Mucosa of descending colon (tissue), 3 donors: Measurements from ENCODE around the gene AK9. TPM values are rescaled to one million over a fixed set of nuclear protein-coding genes. Genes with fewer than 3 reads are reported as not detected.

Source experiments
- ATAC-seq: fragments of 200-7000 bp; cut with Tn5 transposase; one replicate; pipeline ENCODE4 v1.9.1; 2020; ENCODE audit warnings: mild to moderate bottlenecking, moderate library complexity
- DNase-seq, 3 donors: peaks; one replicate each; pipeline ENCODE4 v3.0.0-alpha.2; 2020
- H3K36me3 ChIP-seq: fragments of 200-600 bp; one replicate; pipeline ENCODE4 v1.8.0; 2021; ENCODE audit warnings: low read depth, mild to moderate bottlenecking
- H3K4me1 ChIP-seq: fragments of 200-600 bp; one replicate; pipeline ENCODE4 v1.8.0; 2021; ENCODE audit warnings: low read depth, mild to moderate bottlenecking
- H3K4me3 ChIP-seq: fragments of 200-600 bp; one replicate; pipeline ENCODE4 v1.8.0; 2021; ENCODE audit warnings: mild to moderate bottlenecking
- H3K9me3 ChIP-seq: fragments of 200-600 bp; one replicate; pipeline ENCODE4 v1.8.0; 2021; ENCODE audit warnings: mild to moderate bottlenecking
- CTCF ChIP-seq: fragments of 200-600 bp; IDR thresholded peaks from one replicate; pipeline ENCODE4 v1.8.0; 2022; ENCODE audit warnings: antibody characterized with exemption, mild to moderate bottlenecking
- intact Hi-C, 2 donors: fragments of 100-400 bp; cut with DNase I in 1 of 2; cut with micrococcal nuclease in 1 of 2; formaldehyde crosslinking; loops; one replicate each; pipeline versions ENCODE4 v1.11.0 to v1.11.1; 2022; cut with DNase I, micrococcal nuclease
- total RNA-seq, 3 donors: library from RNA; stranded (reverse); fragmentation: NEBNext Ultra II Directional in 2 of 3; extraction: Animal tissue kit (Norgen Biotek cat#: 25700) in 2 of 3; gene quantifications; one replicate each; pipeline versions ENCODE4 v1.2.1 to v1.2.4, GENCODE V29; 2021 to 2023
- donor health status: DM: no; HTN: no; CAD: no; lungs with moderate emphysema.
- donor health status: DM: no; HTN: no; CAD: no.
- donor health status: DM: no; HTN: yes; CAD: no.

Gene AK9
- total RNA-seq, 3 donors from 2014 or later, result 7.2 to 15.0 (median 10.9) TPM

DNA sequence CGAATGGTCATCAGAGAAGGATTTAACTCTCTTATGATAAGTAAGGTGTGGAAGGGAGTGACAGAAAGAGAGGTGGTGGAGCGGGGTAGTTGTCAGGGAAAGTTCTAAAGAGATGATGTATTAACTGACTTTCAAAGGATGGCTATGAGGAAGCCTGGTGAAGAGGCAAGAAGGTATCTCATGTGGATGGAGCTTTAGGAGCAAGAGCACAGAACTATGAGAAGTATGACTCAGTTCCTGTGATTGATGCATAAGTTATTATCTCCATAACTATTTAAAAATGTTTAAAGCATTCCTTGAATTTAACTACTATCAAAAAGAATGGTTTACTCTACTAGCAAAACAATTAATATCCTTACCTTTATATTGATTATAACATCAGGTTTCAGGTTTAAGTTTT, 28.8 kb downstream of the AK9 start:
- no peak for ATAC-seq
- Histone ChIP-seq H3K9me3 (no peaks in the 10 kb centered on the region), H3K4me3 (no peak overlapping the region), H3K4me1 (no peaks in the 10 kb centered on the region), H3K36me3 (no peaks in the 10 kb centered on the region)
- TF ChIP-seq CTCF, result no peak
- intact Hi-C loops, result no loop called here
- no peak for DNase-seq

DNA sequence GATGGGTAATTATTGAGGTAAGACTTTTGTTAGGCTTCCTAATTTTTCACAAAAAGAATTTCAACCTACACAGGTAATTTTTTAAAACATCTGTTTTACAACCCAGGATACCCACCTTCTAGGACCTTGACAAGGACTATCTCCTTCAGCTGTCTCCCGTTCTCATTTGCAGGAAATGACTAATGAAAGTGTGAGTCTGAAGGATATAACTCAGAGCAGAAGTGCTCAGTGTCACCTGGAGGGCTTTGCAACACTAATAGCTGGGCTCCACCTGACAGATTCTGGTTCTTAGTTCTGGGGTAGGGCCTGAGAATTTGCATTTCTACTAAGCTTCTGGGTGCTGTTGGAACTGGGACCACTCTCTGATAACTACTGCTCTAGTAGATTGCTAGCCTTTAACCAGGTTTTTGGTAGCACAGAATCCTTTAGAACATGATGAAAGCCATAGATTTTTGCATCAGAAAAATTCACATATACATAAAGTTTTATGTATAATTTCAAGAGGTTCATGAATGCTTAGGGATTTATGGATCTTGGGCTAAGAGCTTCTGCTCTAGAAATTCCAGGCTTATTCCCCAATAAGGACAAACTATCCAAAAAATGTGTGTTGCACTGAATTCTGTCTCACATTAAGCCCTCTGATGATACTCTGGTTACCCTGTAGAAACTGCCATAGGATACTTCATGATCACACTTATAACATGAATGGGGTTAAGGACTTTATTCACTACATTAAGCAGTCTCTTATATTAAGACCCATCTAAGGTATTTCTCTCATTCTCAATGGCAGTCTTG, 30.3 kb downstream of the AK9 start:
- H3K36me3 ChIP-seq, result no peaks in the 10 kb centered on the region
- no peak for TF ChIP-seq CTCF
- H3K9me3 ChIP-seq, result no peaks in the 10 kb centered on the region
- intact Hi-C loops, result no loop called here
- no peak for ATAC-seq
- DNase-seq, result no peak
- no peaks in the 10 kb centered on the region for H3K4me1 ChIP-seq
- no peak overlapping the region for H3K4me3 ChIP-seq

GRCh38 chr6:109655761-109656262, 35.2 kb downstream of the AK9 start:
- intact Hi-C loops, result no loop called here
- Histone ChIP-seq H3K36me3 (no peaks in the 10 kb centered on the region), H3K4me3 (no peak overlapping the region), H3K9me3 (no peaks in the 10 kb centered on the region), H3K4me1 (no peaks in the 10 kb centered on the region)
- TF ChIP-seq CTCF, result no peak
- DNase-seq (no peak), ATAC-seq (no peak)

- Histone ChIP-seq H3K9me3 (no peaks in the 10 kb centered on the region), H3K36me3 (no peaks in the 10 kb centered on the region), H3K4me1 (no peaks in the 10 kb centered on the region), H3K4me3 (no peak overlapping the region)
- ATAC-seq (no peak), DNase-seq (no peak)
- intact Hi-C loops, result no loop called here
- no peak for TF ChIP-seq CTCF
Measured at GRCh38 chr6:109653264-109653663, 37.7 kb downstream of the AK9 start.

GRCh38 chr6:109644131-109644530, 46.9 kb downstream of the AK9 start:
- peaks cover 6% of the 10 kb centered on the region for H3K9me3 ChIP-seq
- H3K4me3 ChIP-seq, result no peak overlapping the region
- DNase-seq (no peak), ATAC-seq (no peak)
- no peaks in the 10 kb centered on the region for H3K4me1 ChIP-seq
- H3K36me3 ChIP-seq, result no peaks in the 10 kb centered on the region
- intact Hi-C loops, result no loop called here
- no peak for TF ChIP-seq CTCF
